ENCODE results near the gene MTHFD1L.

The MTHFD1L gene

DNA sequence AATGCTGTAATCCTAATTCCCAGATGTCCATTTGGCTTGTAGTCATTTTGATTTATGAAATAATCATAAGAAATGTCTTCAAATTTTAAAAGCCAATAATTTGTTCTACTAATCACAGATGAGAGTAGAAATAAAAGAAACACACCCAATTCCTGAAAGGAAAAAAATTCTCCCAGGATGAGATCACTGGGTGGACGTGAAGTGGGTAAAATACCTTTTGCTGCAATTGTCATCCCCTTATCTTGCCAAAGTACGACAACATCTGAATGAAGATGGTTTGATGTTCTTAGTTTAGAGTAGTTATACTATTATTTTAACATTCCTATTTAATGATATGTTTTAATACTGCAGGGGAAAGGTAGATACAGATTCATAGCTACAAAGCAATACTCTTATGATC, 33.7 kb downstream of the MTHFD1L start:
- DNase-seq, result no peak

DNA sequence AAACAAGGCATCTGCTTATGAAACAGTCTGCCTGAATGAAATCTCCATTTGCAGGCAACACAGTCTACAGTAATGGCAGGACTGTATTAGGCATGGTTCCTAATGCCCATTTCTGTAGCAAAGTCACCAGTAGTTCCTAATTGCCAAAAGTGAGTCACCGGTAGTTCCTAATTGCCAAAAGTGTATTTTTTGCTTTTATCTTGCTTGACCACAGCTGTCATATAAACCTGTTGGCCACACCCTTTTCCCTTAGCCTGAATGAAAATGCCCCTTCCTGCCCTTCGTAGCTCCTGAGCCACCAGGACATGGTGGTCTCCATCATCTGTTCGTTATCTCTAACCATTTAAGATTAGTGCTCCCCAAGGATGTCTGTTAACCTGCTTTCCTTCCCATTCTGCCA, 34.5 kb downstream of the MTHFD1L start:
- no peak for DNase-seq

DNA sequence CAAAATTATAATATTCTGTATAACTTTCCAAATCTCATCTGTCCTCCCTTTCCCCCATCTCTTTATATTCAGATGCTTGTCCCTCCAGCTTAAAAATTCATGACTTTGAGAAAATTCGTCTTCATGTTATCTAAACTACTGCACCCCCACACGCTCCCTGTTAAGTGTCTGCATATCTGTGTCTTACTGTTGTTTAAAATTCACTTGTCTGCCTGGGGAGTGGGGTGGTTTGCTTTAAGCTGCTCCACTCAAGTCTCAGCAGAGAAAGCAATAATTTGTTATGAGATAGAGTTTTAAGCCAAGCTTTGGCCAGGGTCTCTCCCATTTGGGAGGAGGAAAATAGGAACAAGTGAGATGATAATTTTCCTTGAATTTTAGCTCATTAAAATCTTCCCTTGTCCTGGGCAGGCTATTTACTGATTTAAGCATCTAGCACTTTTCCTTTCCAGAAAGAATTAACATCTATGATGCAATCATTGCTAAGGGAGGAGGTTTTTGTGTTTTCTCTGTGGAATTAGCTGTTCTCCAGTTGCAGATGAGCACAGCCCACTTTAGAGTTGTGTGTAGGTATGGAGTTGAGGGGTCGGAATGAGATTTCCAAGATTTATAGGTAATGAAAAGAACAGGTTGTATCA, 36.8 kb downstream of the MTHFD1L start:
- DNase-seq, result no peak

DNA sequence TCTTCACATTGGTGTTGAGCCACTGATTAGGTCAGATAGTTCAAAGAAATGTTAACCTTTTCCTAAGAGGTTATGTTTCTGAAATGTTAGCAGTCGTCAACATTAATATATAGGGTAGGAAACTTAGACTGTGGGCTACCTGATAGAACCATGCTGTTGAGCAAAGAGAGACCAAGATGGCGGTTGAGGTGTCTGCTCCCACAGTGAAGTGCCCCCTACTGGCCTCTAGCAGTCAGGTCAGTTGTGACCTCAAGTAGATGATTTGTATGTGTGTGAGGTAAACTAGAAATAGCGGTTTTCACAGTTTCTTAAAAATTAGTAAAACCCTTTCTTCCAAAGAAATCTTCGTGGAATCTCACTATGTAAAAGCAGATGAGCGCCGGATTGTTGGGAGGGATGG, 40.3 kb downstream of the MTHFD1L start:
- DNase-seq, result no peak

DNA sequence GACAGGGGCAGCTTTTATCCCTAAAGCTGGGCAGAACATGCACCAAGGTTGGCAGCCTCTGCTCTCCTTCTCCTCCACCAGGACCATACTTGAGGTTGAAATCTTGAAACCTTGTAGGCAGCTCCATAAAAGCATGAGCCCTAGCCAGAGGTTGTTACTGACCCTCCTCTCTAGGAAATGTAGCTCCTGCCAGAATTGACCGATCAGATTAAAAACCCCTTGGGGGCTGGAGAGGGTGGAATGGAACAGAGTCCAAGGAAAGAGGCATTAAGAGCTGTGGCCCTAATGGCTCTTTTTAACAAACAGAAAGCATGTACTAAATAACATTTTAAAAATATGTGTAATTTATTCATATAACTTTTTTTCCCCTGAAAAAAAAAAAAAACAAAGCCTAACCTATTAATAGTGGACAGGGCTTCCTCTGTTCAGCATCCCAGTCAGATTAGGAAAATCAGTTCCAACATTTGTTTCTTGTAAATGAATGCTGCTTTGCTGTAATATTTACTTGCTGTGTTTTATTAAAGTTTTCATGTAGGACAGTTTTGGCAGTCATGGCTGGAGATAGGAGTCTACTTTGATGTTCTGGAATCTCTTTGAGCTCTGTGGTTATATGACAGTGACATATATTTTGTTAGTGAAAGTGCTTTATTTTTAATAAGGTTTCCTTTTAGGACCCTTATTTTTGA, 41.3 kb downstream of the MTHFD1L start:
- DNase-seq, result no peak

DNA sequence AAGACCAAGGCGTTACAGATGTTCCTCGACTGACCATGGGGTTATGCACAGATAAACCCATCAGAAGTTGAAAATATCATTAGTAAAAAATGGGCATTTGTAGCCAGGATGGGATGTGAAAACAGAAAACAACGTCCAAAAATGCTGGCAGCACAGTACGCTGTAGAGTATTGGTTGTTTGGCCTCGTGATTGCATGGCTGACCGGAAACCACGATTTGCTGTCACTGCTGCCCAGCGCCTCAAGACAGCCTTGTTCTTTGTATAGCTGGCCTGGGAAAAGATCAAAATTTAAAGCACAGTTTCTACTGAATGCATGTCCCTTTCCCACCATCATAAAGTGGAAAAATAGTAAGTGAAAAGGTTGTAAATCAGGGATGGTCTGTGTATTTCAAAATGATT, 41.9 kb downstream of the MTHFD1L start:
- no peak for DNase-seq

DNA sequence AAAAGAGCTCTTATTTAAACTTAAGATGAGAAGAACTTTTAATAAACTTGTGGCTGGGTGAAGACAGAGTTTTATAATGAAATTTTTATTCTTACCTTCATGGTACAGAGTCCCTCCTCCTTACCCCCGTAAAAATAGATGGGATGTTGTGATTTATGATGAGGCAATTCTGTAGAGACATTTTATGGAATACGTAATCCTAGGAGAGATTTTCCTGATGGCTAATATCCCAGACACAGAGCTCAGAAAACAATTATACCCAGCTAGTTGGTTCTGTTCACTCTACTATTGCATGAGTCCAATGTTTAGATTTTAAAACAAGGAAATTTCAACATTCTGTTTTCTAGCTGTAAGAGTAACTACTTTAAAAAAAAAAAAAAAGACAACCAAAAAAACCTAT, 43.4 kb downstream of the MTHFD1L start:
- DNase-seq, result no peak

DNA sequence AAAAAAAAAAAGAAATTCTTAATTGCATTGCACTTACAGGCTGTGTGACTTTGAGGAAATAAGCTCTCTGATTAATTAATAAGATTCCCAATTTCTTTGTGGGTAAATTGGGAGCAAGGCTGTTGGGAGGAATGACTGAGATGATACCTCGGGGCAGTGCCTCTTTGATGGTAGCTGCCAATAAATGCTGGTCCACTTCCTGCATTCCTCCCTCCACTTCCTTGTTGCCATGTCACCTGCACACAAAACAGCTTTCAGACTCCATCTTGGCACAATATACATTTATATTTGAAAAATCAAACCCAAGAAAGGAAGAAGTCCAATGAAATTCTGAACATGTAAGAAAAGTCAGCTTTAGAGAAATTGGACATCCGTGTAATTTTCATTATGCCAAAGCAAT, 45.1 kb downstream of the MTHFD1L start:
- DNase-seq, result no peak

DNA sequence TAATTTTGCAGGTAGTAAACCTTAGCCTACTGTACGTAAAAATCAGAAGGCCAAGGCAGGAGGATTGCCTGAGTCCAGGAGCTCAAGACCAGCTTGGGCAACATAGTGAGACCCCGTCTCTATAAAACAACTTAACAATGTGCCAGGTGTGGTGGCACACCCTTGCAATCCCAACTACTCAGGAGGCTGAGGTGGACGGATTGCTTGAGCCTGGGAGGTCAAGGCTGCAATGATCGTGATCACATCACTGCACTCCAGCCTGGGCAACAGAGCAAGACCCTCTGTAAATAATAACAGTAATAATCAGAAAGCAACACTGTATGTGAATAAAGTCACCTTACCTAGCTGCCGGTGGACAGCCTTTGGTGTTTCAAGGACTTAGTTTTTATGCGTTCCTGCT, 48.9 kb downstream of the MTHFD1L start:
- DNase-seq, result no peak

DNA sequence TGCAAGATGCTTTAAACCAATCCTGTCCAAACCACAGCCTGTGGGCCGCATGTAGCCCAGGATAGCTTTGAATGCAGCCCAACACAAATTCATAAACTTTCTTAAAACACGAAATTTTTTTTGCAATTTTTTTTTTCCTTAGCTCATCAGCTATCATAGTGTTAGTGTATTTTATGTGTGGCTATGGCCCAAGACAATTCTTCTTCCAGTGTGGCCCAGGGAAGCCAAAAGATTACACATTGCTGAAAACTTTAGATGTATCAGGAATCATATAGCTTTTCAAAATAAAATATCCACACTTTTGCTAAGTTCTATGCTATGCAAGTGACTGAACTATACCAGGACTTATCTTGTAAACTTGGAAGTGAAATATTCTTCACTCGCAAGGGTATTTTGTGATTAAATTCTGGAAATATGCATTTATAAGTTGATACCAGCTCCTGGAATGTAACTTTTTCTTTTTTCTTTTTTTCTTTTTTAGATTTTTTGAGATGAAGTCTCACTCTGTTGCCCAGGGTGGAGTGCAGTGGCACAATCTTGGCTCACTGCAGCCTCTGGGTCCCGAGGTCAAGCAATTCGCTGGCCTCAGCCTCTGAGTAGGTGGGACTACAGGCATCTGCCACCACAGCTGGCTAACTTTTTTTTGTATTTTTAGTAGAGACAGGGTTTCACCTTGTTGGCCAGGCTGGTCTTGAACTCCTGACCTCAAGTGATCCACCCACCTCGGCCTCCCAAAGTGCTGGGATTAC, 49.8 kb downstream of the MTHFD1L start:
- no peak for DNase-seq

DNA sequence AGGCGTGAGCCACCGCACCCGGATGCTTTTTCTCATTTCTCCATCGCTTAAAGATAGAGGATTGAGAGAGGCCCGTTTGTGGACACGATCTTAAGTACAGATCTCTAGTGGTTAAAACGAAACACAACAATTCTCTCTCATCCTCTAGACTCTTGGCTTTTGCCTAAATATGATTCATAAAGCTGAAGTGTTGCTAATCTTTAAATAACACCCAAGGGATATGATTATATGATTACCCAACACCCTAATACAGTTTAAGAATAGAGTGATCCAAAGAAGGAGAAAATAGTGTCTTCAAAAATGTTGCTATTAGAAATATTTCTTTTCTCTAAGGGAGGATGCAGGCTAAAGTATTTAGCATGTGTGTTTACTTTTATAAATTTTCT, 50.4 kb downstream of the MTHFD1L start:
- no peak for DNase-seq

DNA sequence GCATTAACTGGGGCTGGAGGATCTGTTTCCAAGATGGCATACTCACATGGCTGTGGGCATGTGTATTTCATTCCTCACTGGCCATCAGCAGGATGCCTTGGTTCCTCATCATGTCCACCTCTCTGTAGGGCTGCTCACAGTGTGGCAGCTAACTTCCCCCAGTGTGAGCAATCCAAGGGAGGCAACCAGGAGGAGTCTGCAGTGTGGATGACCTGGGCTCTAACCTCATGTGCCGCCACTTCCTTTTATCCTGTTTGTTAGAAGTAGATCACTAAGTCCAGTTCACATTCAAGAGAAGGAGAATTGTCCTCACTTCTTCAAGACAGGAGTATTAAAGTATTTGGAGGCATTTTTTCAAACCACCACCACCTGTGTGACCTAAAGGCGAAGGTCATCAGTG, 54.4 kb downstream of the MTHFD1L start:
- no peak for DNase-seq

DNA sequence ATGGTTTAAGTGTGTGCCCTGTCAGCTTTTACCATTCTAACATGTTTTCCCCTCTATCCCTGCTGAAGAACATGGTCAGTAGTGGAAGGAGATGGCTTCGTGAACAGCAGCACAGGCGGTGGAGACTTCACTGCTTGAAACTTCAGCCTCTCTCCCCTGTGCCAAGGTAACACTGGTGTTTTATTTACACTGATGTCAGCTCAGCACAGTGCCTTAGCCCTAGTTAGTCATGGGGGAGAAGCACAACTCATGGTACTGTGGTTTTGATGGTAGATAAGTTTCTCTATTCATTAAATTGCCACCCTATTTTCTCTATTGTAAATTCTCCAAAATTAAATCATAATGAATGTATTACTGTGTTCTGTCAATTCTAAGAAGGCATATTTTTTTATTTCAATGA, 56.6 kb downstream of the MTHFD1L start:
- DNase-seq, result no peak

DNA sequence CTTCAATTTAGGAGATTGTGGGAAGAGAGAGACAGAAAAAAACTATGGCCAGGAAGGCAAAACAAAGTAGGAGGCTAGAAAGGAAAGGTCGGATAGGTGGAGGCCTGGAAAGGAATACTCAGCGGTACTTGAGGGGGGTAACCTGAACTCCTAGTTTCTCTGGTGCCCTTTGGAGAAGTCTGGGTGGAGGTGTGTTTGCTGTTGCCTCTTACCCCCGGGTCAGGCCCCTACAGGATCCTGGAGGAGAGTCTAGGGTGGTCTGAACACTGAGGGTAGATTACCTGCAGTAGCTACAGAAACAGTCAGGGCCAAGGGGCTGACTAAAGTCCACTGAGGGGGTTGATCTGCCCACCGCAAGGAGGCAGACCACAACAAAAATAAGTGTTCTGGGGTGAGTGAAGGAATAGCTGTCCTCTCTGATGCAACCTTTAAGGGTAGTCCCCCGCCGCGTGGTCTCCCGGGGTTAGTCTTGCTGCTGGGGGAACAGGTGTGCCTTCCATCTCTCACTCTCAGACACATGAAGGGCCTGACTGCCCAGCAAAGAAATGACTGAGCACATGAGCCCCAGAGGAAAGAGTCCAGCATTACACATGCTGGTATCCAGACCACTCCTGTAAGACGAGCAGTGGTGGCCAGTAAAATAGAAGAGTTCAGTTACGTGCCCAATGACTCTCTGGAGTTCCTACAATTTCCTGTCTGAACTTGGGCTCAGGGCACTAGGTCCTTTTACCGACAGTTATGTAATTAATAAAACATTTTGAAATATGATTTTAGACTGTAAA, 59.5 kb downstream of the MTHFD1L start:
- no peak for DNase-seq

DNA sequence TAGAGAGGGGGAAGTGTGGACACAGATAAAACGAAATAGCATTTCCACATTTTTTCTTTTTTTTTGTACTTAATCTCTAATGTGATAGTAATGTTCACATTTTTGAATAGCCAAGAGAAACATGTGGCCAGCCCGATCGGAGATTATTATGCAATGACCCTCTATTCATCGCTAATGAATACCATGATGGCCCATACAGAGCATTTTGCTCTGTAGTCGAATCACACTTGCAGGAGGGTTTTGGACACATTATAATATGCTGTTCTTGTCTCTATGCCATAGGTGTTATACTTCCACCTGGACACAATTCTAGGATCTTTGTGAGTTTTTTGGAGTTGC, 60.1 kb downstream of the MTHFD1L start:
- no peak for DNase-seq

DNA sequence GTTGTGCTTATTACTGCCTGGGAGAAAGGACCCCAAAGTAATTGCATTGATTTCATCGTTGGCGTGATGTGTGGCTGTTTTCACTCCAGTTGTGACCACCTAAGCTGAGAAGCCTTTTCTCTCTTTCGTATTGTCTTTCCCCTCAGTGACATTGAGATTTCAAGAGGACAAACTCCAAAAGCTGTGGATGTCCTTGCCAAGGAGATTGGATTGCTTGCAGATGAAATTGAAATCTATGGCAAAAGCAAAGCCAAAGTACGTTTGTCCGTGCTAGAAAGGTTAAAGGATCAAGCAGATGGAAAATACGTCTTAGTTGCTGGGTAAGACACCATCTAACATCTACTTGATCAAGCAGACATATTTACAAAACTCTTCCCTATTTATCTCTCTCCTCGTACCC, 60.5 kb downstream of the MTHFD1L start:
- no peak for DNase-seq

DNA sequence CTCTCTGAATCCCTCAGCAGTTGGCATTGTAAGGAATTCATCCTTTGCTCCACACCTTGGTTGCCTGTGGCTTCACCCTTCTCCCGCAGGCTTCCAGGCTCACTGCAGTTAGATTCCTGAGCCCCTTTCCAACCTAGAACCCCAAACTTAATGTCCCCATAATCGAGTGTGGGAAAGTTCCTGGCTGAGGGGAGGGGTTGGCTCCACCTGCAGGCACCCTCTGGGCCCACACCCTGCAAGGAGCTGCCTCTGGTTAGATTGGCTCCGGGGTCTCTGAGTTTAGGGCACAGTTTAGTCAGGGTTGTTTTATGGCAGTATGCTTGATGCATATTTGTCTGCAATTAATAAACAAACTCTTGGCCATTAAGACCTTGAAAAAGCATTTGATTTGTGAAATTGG, 63.4 kb downstream of the MTHFD1L start:
- no peak for DNase-seq

DNA sequence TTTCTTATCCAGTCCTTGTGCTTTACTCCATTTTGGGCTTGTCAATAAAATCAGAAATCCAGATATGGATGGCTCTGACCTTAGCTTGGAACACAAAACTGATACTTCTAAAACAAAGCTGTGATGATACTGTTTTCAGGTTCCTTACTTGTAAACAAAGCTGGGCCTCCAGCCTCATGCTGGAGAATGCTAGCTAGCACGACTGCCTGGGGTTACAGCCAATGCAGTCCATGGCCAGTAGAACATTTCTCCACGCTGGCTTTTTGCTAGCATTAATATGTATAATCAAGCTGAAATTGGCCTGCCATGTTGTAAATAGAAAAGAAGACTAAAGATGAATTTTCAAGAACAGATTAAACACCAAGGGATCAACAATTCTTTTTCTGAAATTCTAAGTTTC, 63.9 kb downstream of the MTHFD1L start:
- no peak for DNase-seq

DNA sequence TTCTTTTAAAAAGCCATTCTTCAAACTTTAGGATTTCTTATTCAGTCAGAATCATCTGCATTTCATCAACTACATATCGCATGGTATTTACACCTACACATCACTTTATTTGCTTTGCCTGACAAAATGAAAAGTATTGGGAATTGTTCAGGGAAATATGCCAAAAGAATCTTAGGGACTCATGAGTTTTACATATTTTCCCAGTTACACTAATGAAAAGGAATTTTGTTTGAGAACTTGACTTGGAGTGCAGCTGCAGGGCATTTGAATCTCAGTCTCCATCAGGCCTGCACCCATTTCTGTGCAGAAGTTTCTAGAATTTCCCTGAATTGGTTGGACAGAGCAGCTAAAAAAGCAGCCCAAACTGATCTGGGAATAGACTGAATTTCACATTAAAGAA, 65.3 kb downstream of the MTHFD1L start:
- no peak for DNase-seq

DNA sequence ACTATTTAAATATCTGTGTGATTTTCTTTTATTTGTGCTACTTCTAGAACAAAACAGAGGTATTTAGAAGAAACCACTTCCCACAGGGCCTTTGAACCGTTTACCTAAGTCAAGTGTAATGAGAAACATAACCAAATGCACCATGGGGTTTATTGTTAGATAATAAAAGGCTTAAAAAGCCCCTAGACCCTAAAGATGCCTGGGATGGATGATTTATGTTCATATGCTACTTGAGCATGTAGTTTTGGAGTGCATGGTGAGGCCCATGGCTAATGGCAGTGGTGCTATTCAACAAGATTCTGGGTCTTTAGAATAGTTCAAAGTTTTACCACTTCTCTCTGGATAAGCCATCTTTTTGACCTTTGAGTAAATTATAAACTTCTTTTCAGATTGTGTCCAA, 65.9 kb downstream of the MTHFD1L start:
- DNase-seq, result no peak

DNA sequence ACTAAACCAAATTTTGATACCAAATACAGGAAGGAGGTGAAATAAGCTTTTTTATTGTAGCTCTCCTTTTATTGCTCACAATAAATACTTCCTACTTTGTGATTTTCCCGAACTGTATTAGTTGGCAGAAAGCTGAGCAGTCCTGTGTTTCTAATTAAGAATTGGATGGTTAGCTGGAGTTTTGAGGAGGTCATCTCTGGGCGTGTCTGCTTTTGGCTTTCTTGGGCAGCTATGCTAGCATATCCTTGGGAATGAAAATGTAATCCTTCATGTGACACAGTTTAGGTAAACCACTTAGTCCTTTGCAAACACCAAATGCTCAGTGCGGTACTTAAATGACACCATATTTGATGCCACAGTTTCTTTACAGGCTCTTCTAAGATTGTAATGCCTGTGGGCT, 67.5 kb downstream of the MTHFD1L start:
- DNase-seq, result no peak

DNA sequence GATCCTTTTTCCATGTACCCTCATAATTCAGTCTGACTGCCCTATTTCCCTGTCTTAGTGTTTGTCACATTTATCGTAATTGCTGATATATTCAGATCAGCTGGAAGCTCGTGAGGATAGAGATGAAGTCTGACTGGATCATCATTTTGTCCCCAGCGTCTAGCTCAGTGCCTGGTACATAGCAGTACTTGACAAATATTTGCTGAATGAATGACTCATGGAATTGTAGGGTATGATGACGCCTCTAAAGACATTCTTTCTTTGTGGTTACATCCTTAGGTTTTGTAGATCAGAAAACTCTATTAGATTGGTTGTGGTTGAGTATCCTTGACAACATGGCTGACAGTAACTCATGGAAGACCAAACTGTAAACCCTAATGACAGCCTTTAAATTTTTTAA, 68.9 kb downstream of the MTHFD1L start:
- DNase-seq, result no peak

DNA sequence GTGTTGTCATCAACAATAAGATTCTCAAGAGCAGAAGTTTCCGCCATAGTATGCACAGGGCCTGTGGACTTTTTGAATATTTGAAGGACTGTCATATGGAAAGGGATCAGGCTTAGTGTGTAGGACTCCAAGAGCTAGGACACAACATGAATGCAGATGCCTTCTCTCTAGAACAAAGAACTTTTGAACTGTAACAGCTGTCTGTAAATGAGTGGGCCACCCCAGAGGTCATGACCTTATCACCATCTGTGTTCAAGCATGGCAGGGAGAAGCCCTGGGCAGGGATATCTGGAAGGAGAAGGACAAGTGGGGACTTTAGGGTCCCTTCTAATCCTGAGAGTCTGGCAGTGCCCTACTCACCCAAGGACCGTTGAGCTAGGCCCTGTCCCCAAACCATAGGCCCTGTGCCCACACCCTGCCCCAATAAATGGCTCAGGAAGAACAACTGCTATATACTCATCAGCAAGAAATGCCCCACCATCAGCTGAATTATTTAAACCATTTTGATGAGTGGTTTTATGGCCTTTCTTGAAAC, 70.6 kb downstream of the MTHFD1L start:
- DNase-seq, result no peak
